GM18907 (cell line): Measurements from ENCODE around the gene NNMT.

Experiments
- ATAC-seq: cut with Tn5 transposase; IDR thresholded peaks from one replicate; pipeline ENCODE4 v1.9.1; 2021; ENCODE audit warnings: mild to moderate bottlenecking, moderate library complexity; ENCODE audit not compliant: unreplicated experiment

NNMT gene

GRCh38 chr11:114262681-114263512 lies 33.3 kb upstream of the NNMT start:
- ATAC-seq: no peak

GRCh38 chr11:114263513-114264170 lies 32.6 kb upstream of the NNMT start:
- no peak for ATAC-seq

- no peak for ATAC-seq
Observed at GRCh38 chr11:114264381-114264780, 31.8 kb upstream of the NNMT start.

- ATAC-seq: no peak
Observed at GRCh38 chr11:114265122-114265878, 30.9 kb upstream of the NNMT start.

GRCh38 chr11:114269498-114269897 lies 26.7 kb upstream of the NNMT start:
- ATAC-seq: no peak

- no peak for ATAC-seq
Observed at GRCh38 chr11:114270531-114271270, 25.5 kb upstream of the NNMT start.

- ATAC-seq: no peak
Observed at GRCh38 chr11:114271316-114271715, 24.9 kb upstream of the NNMT start.

- no peak for ATAC-seq
Observed at GRCh38 chr11:114272311-114272710, 23.9 kb upstream of the NNMT start.

GRCh38 chr11:114273071-114273470 lies 23.1 kb upstream of the NNMT start:
- no peak for ATAC-seq

- ATAC-seq: no peak
Observed at GRCh38 chr11:114273890-114274635, 22.1 kb upstream of the NNMT start.

- ATAC-seq: no peak
Observed at GRCh38 chr11:114274637-114275036, 21.6 kb upstream of the NNMT start.

GRCh38 chr11:114275280-114275679 lies 20.9 kb upstream of the NNMT start:
- no peak for ATAC-seq

- ATAC-seq: no peak
Observed at GRCh38 chr11:114276077-114276476, 20.1 kb upstream of the NNMT start.

- no peak for ATAC-seq
Observed at GRCh38 chr11:114277637-114278341, 18.4 kb upstream of the NNMT start.

- no peak for ATAC-seq
Observed at GRCh38 chr11:114278342-114279065, 17.7 kb upstream of the NNMT start.

- no peak for ATAC-seq
Observed at GRCh38 chr11:114279792-114280546, 16.2 kb upstream of the NNMT start.

- ATAC-seq: no peak
Observed at GRCh38 chr11:114280696-114281095, 15.5 kb upstream of the NNMT start.

GRCh38 chr11:114281388-114281956 lies 14.7 kb upstream of the NNMT start:
- no peak for ATAC-seq
